NCI-H1436 treated with DMSO at 0.1 percent for 48 hours (cell line): ENCODE results near the gene PCDHGB6.
"Not testable (repeated sequence)": the region's sequence is repeated elsewhere in the genome, so short reads cannot be mapped to it uniquely, and the experiment has no call there.

ENCODE experiments used
- DNase-seq: peaks from one replicate; lab custom pipeline; 2025; lab: John Stamatoyannopoulos, UW

PCDHGB6 gene

GRCh38 chr5:141419074-141419880 lies 11.5 kb downstream of the PCDHGB6 start:
- DNase-seq, result no peak

DNA sequence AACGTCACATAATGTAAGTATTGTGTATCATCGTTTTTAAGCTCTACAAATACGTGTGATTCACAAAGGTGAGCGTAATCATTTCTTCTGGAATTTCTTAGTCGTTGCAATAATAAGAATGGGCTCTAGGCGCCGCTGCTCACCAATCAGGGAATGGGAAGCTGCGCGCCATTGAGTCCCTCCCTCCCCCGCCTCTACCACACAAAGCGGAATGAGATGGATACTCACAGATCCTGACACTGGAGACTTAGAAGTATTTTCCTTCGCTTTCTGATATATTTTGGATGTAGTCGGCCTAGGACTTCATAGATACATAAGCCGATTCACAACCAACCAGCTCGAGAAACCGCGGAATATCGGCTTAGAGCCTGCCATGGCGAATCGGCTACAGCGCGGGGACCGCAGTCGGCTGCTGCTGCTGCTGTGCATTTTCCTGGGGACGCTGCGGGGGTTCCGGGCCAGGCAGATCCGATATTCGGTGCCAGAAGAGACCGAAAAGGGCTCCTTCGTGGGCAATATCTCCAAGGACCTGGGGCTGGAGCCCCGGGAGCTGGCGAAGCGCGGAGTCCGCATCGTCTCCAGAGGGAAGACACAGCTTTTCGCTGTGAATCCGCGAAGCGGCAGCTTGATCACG lies 13.2 kb downstream of the PCDHGB6 start, which contains the start of gene PCDHGA11:
TSS of gene PCDHGA11 (plus strand) at position 197 of the 634 bp plus-strand sequence. CDS start at position 374, 177 bp downstream.
- DNase-seq, result no peak

DNA sequence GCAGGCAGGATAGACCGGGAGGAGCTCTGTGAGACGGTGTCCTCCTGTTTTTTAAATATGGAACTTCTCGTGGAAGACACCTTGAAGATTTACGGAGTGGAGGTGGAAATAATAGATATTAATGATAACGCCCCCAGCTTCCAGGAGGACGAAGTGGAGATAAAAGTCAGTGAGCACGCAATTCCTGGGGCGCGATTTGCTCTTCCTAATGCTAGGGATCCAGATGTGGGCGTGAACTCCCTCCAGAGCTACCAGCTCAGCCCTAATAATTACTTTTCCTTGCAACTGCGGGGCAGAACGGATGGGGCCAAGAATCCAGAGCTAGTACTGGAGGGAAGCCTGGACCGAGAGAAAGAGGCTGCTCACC lies 13.7 kb downstream of the PCDHGB6 start:
- no peak for DNase-seq

DNA sequence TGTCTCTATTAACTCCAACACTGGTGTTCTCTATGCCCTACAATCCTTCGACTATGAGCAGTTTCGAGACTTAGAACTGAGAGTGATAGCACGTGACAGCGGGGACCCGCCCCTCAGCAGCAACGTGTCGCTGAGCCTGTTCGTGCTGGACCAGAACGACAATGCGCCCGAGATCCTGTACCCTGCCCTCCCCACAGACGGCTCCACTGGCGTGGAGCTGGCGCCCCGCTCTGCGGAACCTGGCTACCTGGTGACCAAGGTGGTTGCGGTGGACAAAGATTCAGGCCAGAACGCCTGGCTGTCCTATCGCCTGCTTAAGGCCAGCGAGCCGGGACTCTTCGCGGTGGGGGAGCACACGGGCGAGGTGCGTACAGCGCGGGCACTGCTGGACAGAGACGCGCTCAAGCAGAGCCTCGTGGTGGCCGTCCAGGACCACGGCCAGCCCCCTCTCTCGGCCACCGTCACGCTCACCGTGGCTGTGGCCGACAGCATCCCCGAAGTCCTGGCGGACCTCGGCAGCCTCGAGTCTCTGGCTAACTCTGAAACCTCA lies 15.0 kb downstream of the PCDHGB6 start:
- no peak for DNase-seq

DNA sequence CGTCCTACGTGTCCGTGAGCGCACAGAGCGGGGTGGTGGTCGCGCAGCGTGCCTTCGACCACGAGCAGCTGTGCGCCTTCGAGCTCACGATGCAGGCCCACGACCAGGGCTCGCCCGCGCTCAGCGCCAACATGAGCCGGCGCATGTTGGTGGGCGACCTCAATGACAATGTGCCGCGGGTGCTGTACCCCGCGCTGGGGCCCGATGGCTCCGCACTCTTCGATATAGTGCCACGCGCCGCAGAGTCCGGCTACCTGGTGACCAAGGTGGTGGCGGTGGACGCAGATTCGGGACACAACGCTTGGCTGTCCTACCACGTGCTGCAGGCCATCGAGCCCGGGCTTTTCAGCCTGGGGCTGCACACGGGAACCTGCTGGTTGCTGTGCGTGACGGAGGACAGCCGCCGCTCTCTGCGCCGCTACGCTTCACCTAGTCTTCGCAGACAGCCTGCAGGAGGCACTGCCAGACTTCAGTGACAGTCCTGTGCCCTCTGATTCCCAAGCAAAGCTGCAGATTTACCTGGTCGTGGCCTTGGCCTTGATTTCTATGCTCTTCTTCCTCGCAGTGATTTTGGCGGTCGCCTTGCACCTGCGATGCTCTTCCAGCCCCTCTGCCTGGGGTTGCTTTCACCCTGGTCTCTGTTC lies 20.1 kb downstream of the PCDHGB6 start:
- DNase-seq, result no peak

- no peak for DNase-seq
These were observed 22.7 kb downstream of the PCDHGB6 start, which contains the start of gene PCDHGA12 for GRCh38 chr5:141430332-141431113. Gene PCDHGA12, plus strand, starts transcription at chr5:141430507. Its CDS starts 253 bp downstream, at chr5:141430760.

- DNase-seq, result no peak
These were observed 23.5 kb downstream of the PCDHGB6 start for GRCh38 chr5:141431286-141431685.

- not testable (repeated sequence) for DNase-seq
These were observed 24.5 kb downstream of the PCDHGB6 start for GRCh38 chr5:141432308-141432707.

DNA sequence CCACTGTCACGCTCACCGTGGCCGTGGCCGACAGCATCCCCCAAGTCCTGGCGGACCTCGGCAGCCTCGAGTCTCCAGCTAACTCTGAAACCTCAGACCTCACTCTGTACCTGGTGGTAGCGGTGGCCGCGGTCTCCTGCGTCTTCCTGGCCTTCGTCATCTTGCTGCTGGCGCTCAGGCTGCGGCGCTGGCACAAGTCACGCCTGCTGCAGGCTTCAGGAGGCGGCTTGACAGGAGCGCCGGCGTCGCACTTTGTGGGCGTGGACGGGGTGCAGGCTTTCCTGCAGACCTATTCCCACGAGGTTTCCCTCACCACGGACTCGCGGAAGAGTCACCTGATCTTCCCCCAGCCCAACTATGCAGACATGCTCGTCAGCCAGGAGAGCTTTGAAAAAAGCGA lies 24.9 kb downstream of the PCDHGB6 start:
- DNase-seq, result not testable (repeated sequence)

- DNase-seq, result no peak
These were observed 26.2 kb downstream of the PCDHGB6 start for GRCh38 chr5:141434006-141434405.

GRCh38 chr5:141437221-141437620 lies 29.4 kb downstream of the PCDHGB6 start:
- no peak for DNase-seq

DNA sequence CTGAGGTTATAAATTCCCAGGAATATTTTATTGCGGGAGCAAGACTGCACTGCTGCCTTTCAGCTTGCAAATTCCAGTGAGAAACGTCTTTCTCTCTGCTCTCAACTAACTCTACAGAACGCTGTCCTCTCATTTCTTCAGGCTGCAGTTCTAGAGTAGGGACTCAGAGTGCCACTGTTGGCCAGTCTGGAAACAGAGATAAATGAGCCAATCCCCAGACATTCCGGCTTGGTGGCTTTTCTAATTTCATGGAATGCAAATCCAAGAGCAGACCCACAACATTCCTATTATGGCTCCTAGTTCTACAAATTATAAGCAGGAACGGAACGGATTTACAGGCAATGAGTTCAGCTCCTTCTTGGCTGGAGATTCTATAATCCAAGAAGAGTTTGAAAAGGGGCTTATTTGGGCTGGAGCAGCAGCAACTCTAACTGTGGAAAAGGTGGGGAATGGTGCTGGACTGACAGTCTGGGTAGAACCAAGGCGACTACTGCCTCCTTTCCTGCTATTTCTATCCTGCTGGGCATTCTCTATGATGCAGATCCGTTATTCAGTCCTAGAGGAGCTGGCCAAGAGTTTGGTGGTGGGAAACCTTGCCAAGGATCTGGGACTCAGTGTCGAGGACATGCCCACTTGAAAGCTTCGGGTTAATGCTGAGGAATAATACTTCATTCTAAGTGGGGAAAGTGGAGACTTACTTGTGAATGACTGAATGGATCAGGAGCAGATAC lies 31.8 kb downstream of the PCDHGB6 start:
- no peak for DNase-seq

GRCh38 chr5:141440341-141440740 lies 32.5 kb downstream of the PCDHGB6 start:
- DNase-seq, result no peak

- DNase-seq, result no peak
These were observed 33.9 kb downstream of the PCDHGB6 start for GRCh38 chr5:141441571-141442170.
